CD4-positive, alpha-beta T cell treated with Interleukin-2 at 100 ng/mL for 4 hours (primary cell): Measurements from ENCODE around the gene ASMTL.
A peak's percentile ranks its signal among the peaks of the same experiment; 100 is the strongest.
"Not testable (repeated sequence)": the region's sequence is repeated elsewhere in the genome, so short reads cannot be mapped to it uniquely, and the experiment has no call there.

ENCODE experiments used
- DNase-seq: peaks from one replicate; pipeline ENCODE4 v3.0.0-alpha.2; 2020; ENCODE audit warnings: low spot score

The ASMTL gene

GRCh38 chrX:1482530-1482928 lies 29.8 kb upstream of the ASMTL start:
- DNase-seq = not testable (repeated sequence)

GRCh38 chrX:1481636-1482529 lies 29.2 kb upstream of the ASMTL start:
- DNase-seq = peak; percentile 89

- DNase-seq = no peak
Measured at GRCh38 chrX:1480082-1480785, 27.5 kb upstream of the ASMTL start.

- DNase-seq = no peak
Measured at GRCh38 chrX:1477801-1478458, 25.2 kb upstream of the ASMTL start.

- no peak for DNase-seq
Measured at GRCh38 chrX:1477229-1477628, 24.5 kb upstream of the ASMTL start.

- DNase-seq = no peak
Measured at GRCh38 chrX:1476682-1477081, 24.0 kb upstream of the ASMTL start.

- no peak for DNase-seq
Measured at GRCh38 chrX:1475881-1476280, 23.2 kb upstream of the ASMTL start.

GRCh38 chrX:1475481-1475880 lies 22.8 kb upstream of the ASMTL start:
- DNase-seq = no peak

- DNase-seq = not testable (repeated sequence)
Measured at GRCh38 chrX:1474593-1474992, 21.9 kb upstream of the ASMTL start.

- DNase-seq = no peak
Measured at GRCh38 chrX:1472975-1473374, 20.3 kb upstream of the ASMTL start.

GRCh38 chrX:1468250-1468772 lies 15.6 kb upstream of the ASMTL start:
- DNase-seq = peak; percentile 86

- peak; percentile 49 for DNase-seq
Measured at GRCh38 chrX:1466971-1467561, 14.4 kb upstream of the ASMTL start.

GRCh38 chrX:1466232-1466661 lies 13.5 kb upstream of the ASMTL start:
- DNase-seq = no peak

GRCh38 chrX:1465286-1466231 lies 12.8 kb upstream of the ASMTL start:
- no peak for DNase-seq

GRCh38 chrX:1464971-1465285 lies 12.2 kb upstream of the ASMTL start:
- no peak for DNase-seq

- DNase-seq = peak; percentile 39
Measured at GRCh38 chrX:1464041-1464970, 11.6 kb upstream of the ASMTL start.

GRCh38 chrX:1463581-1463980 lies 10.9 kb upstream of the ASMTL start:
- DNase-seq = no peak

- peak; percentile 94 for DNase-seq
Measured at GRCh38 chrX:1462596-1463251, 10.0 kb upstream of the ASMTL start.

GRCh38 chrX:1462110-1462509 lies 9.4 kb upstream of the ASMTL start:
- no peak for DNase-seq

- no peak for DNase-seq
Measured at GRCh38 chrX:1455948-1456280, 3.2 kb upstream of the ASMTL start.
